Fibroblast of skin of left quadriceps (primary cell): ENCODE measurements around the gene MYT1.

Source experiments
- DNase-seq, 2 experiments: peaks; one replicate each; pipeline ENCODE4 v3.0.0-alpha.2; 2013; ENCODE audit warnings: low read depth in 2 of 2

Gene MYT1

GRCh38 chr20:64139199-64140060, 24.8 kb upstream of the MYT1 start:
- no peak for DNase-seq

GRCh38 chr20:64140061-64140931, 24.0 kb upstream of the MYT1 start:
- no peak for DNase-seq

DNA sequence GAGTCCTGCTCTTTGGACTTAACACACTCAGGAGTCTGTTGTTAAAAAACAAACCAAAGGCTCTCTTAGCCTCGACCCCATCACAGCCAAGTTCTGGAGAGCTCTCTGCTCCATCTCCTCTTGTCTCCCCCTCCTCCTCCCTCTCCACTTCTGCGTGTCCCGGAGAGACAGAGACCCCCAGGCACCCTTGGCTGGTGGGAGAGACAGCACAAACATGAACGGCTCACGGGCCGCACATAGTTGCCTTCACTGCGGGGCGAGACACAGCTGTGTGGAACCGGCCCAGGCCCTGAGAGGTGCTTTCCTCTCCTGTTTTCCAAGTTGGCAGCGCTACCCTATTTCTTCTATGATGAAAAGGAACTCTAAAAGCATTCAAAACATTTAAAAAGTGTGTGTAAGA, 23.3 kb upstream of the MYT1 start:
- no peak for DNase-seq

- no peak for DNase-seq
Measured at GRCh38 chr20:64142590-64142989, 21.7 kb upstream of the MYT1 start.

GRCh38 chr20:64143018-64143801, 21.0 kb upstream of the MYT1 start:
- no peak for DNase-seq

- DNase-seq, result no peak
Measured at GRCh38 chr20:64144144-64144912, 19.9 kb upstream of the MYT1 start.

GRCh38 chr20:64145458-64146300, 18.6 kb upstream of the MYT1 start:
- no peak for DNase-seq

GRCh38 chr20:64146301-64146935, 17.8 kb upstream of the MYT1 start:
- DNase-seq, result no peak

DNA sequence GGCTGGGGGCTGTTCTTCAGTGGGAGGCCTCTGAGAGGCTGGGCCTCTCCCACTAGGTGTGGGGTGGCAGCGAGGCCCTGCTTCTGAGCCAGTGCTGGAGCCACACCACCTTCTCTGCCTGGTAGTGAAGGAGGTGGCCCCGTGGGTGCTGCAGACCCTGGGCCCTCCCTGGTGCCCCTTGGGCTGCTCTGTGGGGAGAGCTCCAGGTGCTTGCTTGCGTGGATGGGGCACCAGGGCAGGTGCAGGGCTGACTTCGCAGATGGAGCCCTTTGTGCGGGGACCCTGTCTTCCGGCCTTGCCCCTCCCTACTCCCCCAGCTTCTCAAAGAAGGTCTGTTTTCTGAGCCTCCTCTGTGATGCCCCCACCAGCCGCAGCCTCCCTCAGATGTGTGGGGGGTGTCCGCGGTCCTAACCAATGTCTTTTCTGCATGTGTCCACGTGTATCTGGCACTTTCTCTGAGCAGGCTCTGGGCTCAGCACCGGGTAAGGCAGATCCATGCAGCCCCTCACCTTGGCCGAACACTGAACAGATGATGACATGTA, 17.2 kb upstream of the MYT1 start:
- DNase-seq, result no peak

DNA sequence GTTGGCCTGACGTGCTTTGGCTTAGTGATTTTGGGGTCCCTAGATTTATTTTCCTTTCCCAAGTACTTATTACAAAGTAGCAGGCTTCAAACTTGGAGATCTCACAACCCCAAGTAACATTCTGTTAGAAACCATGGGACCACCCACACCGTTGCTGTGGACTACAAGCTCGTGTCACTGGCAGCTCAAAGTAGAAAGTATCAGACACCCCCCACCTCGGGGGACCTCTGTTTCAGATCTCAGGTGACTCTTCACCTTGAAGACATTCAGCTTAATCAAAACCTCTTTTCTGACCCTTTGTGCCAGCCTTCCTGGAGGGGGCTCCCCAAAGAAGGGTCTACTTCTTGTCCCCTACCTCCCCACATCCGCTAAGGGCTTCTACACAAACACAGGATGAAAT, 15.7 kb upstream of the MYT1 start:
- no peak for DNase-seq

DNA sequence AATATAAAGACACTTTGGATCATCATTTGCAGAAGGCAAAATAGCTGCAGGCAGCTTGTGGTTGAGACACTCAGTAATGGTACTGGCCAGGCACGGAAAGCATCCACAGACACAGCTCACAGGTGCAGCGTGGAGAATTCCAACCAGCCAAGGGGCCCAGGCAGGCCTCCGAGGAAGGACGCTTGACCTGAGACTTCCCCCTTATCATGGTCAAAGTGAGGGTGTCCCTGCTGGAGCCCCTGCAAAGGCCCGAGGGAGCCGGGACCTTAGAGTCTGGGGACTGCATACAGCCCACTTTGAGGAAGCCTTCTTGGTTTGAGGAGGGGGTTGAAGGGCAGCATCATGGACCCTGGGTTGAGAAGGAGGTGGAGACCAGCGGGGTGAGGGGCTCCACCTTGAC, 15.1 kb upstream of the MYT1 start:
- no peak for DNase-seq

GRCh38 chr20:64149809-64150560, 14.3 kb upstream of the MYT1 start:
- no peak for DNase-seq

GRCh38 chr20:64150756-64151632, 13.3 kb upstream of the MYT1 start:
- DNase-seq, result no peak

DNA sequence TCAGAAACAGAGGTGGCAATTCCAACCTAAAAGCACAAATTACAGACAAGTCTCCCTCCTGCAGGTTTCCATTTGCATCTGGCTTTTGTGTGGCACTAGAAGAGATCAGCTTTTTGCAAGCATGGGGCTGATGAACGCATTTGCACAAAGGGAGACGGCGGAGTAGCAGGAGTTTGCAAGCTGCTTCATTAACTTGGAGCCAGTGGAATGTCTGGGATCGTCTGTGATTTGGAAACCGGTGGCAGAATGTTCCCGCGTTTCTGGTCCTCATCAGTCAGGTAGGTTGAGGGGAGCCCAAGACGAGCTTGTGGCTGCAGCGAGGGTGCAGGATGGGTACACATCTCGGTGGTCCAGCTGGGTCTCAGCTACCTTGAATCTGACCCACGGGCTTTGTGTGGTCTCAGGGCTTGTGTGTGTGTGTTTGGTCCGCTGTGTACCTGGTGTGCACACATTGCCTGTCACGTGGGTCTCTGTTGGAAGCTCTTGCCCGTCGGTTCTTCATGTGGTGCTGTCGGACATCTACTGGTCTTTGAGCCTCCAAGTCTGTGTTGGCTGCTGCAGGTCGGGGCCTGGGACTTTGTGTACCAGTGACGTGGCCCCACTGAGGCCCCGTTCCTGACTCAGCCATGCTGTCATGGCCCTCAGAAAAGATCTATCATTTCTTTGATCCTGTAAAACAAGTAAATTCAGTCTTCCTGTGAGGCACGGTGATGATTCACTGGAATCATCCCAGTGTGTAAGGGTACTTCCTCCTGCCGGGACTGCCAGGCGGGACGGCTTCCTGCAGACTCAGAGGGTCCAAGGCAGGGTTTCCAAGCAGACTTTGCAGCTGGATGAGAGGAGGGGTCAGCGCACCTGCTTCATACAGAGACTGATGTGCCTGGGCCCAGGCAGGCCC, 12.4 kb upstream of the MYT1 start:
- DNase-seq, result no peak

DNA sequence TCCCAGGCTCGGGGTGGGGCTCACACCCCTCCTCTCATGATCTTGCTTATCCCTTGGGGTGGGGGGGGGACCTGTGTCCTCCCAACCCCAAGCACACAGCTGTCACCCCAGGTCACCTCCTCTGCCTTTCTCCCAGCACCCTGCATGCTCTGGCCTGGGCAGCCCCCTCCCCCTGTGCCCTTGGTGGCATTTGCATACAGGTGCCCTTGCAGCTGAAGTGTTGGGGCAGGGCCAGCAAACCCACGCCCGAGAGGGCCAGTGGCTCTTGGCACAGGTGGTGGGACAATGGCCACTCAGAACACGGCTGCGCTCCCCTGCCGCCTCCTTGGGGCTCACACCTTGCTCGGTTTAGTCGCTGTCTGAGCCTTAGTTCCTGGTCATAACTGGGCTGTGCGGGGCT, 11.3 kb upstream of the MYT1 start:
- DNase-seq, result no peak

- DNase-seq, result no peak
Measured at GRCh38 chr20:64153410-64153809, 10.8 kb upstream of the MYT1 start.
